Measurements from ENCODE around the gene ERG.

The ERG gene

GRCh38 chr21:38498057-38498833, at the start of gene ERG:
Gene ERG, minus strand, starts transcription at chr21:38498477. Its CDS starts 97 bp downstream, at chr21:38498380.
- no peak for DNase-seq

GRCh38 chr21:38544661-38545060, 46.4 kb upstream of the ERG start:
- DNase-seq, result no peak

- DNase-seq, result no peak
Measured at GRCh38 chr21:38542263-38542662, 44.0 kb upstream of the ERG start.

- no peak for DNase-seq
Measured at GRCh38 chr21:38538353-38538752, 40.1 kb upstream of the ERG start.

GRCh38 chr21:38534591-38534990, 36.3 kb upstream of the ERG start:
- DNase-seq, result no peak

GRCh38 chr21:38533887-38534286, 35.6 kb upstream of the ERG start:
- no peak for DNase-seq

GRCh38 chr21:38531591-38531990, 33.3 kb upstream of the ERG start:
- DNase-seq, result no peak

- DNase-seq, result no peak
Measured at GRCh38 chr21:38531039-38531541, 32.8 kb upstream of the ERG start.

GRCh38 chr21:38527737-38528136, 29.5 kb upstream of the ERG start:
- DNase-seq, result no peak

GRCh38 chr21:38525454-38525853, 27.2 kb upstream of the ERG start:
- DNase-seq, result no peak

GRCh38 chr21:38524168-38525153, 26.2 kb upstream of the ERG start:
- DNase-seq, result no peak

- no peak for DNase-seq
Measured at GRCh38 chr21:38520511-38520910, 22.2 kb upstream of the ERG start.

GRCh38 chr21:38511662-38512243, 13.5 kb upstream of the ERG start:
- no peak for DNase-seq

GRCh38 chr21:38511198-38511597, 12.9 kb upstream of the ERG start:
- DNase-seq, result no peak

GRCh38 chr21:38507374-38507942, 9.2 kb upstream of the ERG start:
- no peak for DNase-seq

GRCh38 chr21:38506661-38507281, 8.5 kb upstream of the ERG start:
- DNase-seq, result peak in 1 of 2 donors; percentile 25

- DNase-seq, result peak in 1 of 2 donors; percentile 21
Measured at GRCh38 chr21:38505654-38506523, 7.6 kb upstream of the ERG start.

GRCh38 chr21:38504066-38504465, 5.8 kb upstream of the ERG start:
- no peak for DNase-seq

GRCh38 chr21:38503583-38503982, 5.3 kb upstream of the ERG start:
- no peak for DNase-seq

- no peak for DNase-seq
Measured at GRCh38 chr21:38500073-38500472, 1.8 kb upstream of the ERG start.

GRCh38 chr21:38499296-38499695, 1.0 kb upstream of the ERG start:
- no peak for DNase-seq

Data from CD4-positive, alpha-beta T cell treated with Interferon alpha-2 for 1 hour (primary cell).